ENCODE results near the gene PAFAH2.

PAFAH2 gene

DNA sequence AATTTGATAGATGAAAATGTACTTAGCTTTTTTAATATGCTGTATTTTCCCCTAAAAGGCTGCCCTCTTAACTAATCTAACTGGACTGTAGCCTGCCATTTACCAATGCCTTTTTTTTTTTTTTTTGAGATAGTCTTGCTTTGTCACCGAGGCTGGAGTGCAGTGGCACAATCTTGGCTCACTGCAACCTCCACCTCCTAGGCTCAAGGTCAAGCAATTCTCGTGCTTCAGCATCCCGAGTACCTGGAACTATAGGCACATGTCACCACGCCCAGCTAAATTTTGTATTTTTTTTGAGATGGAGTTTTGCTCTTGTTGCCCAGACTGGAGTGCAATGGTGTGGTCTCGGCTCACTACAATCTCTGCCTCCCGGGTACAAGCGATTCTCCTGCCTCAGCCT is 18.7 kb downstream of the PAFAH2 start:
- H3K4me3 ChIP-seq (ENCODE audit: low read depth, low read length): no peak overlapping the region
- TF ChIP-seq, protein P1, sequence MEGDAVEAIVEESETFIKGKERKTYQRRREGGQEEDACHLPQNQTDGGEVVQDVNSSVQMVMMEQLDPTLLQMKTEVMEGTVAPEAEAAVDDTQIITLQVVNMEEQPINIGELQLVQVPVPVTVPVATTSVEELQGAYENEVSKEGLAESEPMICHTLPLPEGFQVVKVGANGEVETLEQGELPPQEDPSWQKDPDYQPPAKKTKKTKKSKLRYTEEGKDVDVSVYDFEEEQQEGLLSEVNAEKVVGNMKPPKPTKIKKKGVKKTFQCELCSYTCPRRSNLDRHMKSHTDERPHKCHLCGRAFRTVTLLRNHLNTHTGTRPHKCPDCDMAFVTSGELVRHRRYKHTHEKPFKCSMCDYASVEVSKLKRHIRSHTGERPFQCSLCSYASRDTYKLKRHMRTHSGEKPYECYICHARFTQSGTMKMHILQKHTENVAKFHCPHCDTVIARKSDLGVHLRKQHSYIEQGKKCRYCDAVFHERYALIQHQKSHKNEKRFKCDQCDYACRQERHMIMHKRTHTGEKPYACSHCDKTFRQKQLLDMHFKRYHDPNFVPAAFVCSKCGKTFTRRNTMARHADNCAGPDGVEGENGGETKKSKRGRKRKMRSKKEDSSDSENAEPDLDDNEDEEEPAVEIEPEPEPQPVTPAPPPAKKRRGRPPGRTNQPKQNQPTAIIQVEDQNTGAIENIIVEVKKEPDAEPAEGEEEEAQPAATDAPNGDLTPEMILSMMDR (IDR thresholded peaks at IDR 0.05; ENCODE audit: borderline replicate concordance, insufficient read depth, low read depth, low read length): no peak

DNA sequence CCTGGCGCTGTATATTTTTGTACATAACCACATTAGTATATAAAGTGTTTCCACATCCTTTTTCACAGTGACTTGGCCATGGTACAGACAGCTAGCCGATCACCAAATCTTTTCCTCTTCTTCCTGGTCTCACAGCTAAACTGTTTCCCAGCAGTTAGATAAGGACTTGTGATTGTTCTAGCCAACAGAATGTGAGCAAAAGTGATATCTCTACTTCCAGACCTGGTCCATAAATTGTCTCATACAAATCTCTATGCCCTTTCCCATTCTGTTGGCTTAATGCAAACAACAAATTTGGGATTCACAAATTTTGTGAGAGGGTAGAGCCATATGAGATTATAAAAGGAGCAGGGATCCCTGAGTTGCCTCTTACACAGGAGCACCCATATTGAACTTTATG is 19.5 kb downstream of the PAFAH2 start:
- TF ChIP-seq, protein P1 (IDR thresholded peaks at IDR 0.05; ENCODE audit: borderline replicate concordance, insufficient read depth, low read depth, low read length): no peak
- H3K4me3 ChIP-seq (ENCODE audit: low read depth, low read length): no peak overlapping the region

DNA sequence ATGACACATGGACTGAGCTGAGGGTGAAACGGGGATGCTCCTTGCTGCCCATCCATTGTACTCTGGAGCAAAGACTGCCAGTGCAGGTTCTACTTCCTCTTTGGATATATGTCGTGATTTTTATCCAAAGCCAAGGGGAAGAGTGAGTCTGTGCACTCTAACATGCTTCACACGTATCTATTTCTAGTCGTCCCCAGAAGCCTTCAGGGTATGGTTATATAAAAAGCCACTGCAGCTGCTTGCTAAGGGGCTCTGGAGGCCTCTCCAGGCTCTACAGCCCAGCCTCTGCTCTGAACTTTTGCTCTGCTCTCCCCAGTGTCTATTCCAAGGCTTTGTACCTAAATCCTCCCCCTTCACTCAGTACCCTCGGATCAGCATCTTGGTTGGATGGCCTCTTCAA is 20.1 kb downstream of the PAFAH2 start:
- TF ChIP-seq, protein P1 (IDR thresholded peaks at IDR 0.05; ENCODE audit: borderline replicate concordance, insufficient read depth, low read depth, low read length): no peak
- no peak overlapping the region for H3K4me3 ChIP-seq (ENCODE audit: low read depth, low read length)

DNA sequence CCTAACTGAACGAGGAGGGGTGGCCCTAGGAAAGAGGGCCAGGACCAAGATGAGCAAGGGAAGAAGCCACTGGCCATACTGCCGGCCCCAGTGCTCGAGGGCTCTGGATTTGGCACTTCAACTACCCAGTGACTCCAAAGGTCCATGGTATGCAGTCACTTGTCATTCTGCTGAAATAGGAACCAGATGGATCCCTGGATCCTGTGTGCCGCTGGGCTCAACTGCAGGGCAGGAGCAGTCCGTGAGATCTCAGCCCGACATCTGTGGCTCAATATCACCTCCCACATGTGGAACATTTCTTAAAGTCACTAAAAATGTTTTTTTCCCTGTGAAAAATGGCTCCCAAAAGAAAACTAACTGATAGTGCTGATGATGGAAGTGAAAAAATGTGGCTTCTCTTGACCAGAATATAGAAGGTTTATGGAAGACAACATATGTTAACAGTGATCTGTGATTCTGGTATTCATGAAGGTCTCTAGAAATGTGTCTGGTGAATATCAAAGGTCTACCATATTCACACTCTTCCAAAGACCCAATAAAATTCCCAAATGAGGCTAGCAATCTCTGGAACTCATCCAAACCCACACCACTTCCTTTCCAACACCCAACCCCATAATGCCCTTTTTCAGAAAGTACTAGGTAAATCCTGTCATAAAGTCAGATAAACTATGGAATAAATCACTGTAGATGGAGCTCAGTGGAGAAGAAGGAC is 24.1 kb downstream of the PAFAH2 start:
- H3K4me3 ChIP-seq (ENCODE audit: low read depth, low read length): no peak overlapping the region
- TF ChIP-seq, protein P1 (IDR thresholded peaks at IDR 0.05; ENCODE audit: borderline replicate concordance, insufficient read depth, low read depth, low read length): no peak

DNA sequence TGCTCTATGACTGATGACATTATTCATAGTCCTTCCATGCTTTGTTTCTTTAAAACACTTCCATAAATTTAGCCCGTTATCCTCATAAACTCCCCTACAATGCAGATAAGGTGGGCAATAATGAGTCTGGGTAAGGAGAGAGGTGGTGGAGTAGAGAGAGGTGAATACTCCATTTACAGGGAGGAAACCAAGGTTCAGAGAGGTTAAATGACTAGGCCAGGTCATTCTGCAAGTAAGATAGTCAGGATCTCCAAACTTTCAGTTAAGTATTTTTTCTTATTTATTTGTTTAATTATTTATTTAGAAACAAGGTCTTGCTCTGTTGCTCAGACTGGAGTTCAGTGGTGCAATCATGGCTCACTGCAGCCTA is 26.1 kb downstream of the PAFAH2 start:
- TF ChIP-seq, protein P1 (IDR thresholded peaks at IDR 0.05; ENCODE audit: borderline replicate concordance, insufficient read depth, low read depth, low read length): no peak
- no peak overlapping the region for H3K4me3 ChIP-seq (ENCODE audit: low read depth, low read length)

DNA sequence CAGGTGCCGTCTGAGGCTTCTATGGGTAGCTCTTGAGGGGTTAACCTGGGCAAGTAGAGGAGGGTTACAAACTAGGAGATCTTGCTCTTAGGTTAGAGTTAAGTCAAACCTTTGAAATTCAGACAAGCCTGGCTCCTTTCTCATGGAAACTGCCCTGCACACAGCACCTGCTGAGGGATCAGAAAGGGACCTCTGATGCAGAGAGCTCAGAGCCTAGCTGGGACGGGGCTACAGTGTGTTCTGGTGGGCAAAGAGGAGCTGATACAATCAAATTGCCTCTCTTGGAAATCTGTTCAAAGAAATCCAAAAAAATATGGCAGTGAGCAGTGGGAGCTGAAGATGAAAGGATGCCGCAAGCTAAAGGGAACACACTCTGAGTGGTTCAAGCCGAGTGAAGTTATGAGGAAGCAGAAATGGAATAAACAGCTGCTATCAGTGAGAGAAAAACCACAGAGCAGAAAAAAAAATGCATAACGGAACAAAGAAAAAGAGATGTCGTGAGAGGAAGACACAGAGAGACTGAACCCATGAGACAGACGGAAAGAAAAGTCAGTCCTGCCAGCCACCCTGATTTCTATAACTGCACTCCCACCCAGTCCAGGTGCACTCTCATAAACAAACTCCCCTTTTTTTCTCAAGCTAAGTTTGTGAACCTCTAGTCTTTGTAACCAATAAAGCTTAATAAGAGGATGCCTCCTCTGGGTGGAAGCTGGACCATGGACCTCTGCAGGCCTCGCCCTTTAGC is 26.6 kb downstream of the PAFAH2 start:
- TF ChIP-seq, protein P1 (IDR thresholded peaks at IDR 0.05; ENCODE audit: borderline replicate concordance, insufficient read depth, low read depth, low read length): no peak
- H3K4me3 ChIP-seq (ENCODE audit: low read depth, low read length): no peak overlapping the region

DNA sequence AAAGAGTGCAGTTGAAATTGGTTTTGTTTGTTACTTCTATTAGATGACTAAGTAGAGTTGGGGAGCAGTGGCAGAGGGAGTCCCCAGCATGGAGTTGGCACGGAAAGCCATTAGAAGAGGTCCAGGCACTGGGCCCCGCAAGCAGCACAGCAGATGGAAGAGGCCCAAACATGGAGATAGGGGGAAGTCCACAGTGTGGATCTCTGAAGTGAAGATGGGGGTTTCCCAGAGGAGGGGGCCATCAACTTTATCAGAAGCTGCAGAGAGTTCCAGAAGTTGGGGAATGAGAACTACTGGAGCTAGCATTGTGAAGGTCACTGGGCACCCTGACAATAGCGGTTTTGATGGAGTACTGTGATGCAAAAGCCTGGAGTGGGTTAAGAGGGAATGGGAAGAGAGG is 30.6 kb downstream of the PAFAH2 start:
- TF ChIP-seq, protein P1 (IDR thresholded peaks at IDR 0.05; ENCODE audit: borderline replicate concordance, insufficient read depth, low read depth, low read length): no peak
- no peak overlapping the region for H3K4me3 ChIP-seq (ENCODE audit: low read depth, low read length)
